Epithelial cell of esophagus (primary cell): ENCODE measurements around the gene DUOXA2.

Source experiments
- DNase-seq: peaks from one replicate; pipeline ENCODE4 v3.0.0; 2010; ENCODE audit warnings: low read depth
- H3K4me3 ChIP-seq: 2 replicates; pipeline ENCODE4 v1.5.1; 2011; ENCODE audit warnings: mild to moderate bottlenecking, low read length, control low read depth
- CTCF ChIP-seq: IDR thresholded peaks from 2 replicates; pipeline ENCODE4 v1.5.1; 2011; ENCODE audit warnings: low read depth, mild to moderate bottlenecking, low read length, control low read depth, inconsistent platforms; ENCODE audit not compliant: insufficient read depth; ENCODE audit errors: missing control alignments

The DUOXA2 gene

GRCh38 chr15:45111390-45112142 is 2.6 kb upstream of the DUOXA2 start:
- H3K4me3 ChIP-seq: no peak overlapping the region
- no peak for TF ChIP-seq CTCF
- no peak for DNase-seq

GRCh38 chr15:45112143-45112590 is 2.0 kb upstream of the DUOXA2 start:
- TF ChIP-seq CTCF: no peak
- no peak for DNase-seq
- H3K4me3 ChIP-seq: peak overlapping the region; percentile 3

- H3K4me3 ChIP-seq: peak overlapping the region; percentile 5
- peak; percentile 35 for DNase-seq
- TF ChIP-seq CTCF: no peak
Observed at GRCh38 chr15:45112591-45113379, 1.3 kb upstream of the DUOXA2 start.

- H3K4me3 ChIP-seq: no peak overlapping the region
- no peak for DNase-seq
- no peak for TF ChIP-seq CTCF
Observed at GRCh38 chr15:45113380-45113990, 641 bp upstream of the DUOXA2 start.

GRCh38 chr15:45114751-45115085 is 592 bp downstream of the DUOXA2 start:
- TF ChIP-seq CTCF: no peak
- no peak overlapping the region for H3K4me3 ChIP-seq
- no peak for DNase-seq

- TF ChIP-seq CTCF: no peak
- no peak for DNase-seq
- no peak overlapping the region for H3K4me3 ChIP-seq
Observed at GRCh38 chr15:45115312-45115820, 1.2 kb downstream of the DUOXA2 start.
